Measurements from ENCODE around the gene DNAH3.
A peak's percentile ranks its signal among the peaks of the same experiment; 100 is the strongest.
"Not testable (repeated sequence)": the region's sequence is repeated elsewhere in the genome, so short reads cannot be mapped to it uniquely, and the experiment has no call there.

The DNAH3 gene

GRCh38 chr16:21116148-21116693 is 34.4 kb downstream of the DNAH3 start:
- DNase-seq = peak; percentile 96

GRCh38 chr16:21115551-21115950 is 35.1 kb downstream of the DNAH3 start:
- not testable (repeated sequence) for DNase-seq

- DNase-seq = no peak
Measured at GRCh38 chr16:21103941-21104860, 46.4 kb downstream of the DNAH3 start.

- peak; percentile 18 for DNase-seq
Measured at GRCh38 chr16:21101631-21102420, 48.8 kb downstream of the DNAH3 start.

GRCh38 chr16:21100447-21100846 is 50.2 kb downstream of the DNAH3 start:
- DNase-seq = no peak

- no peak for DNase-seq
Measured at GRCh38 chr16:21097151-21097550, 53.5 kb downstream of the DNAH3 start.

GRCh38 chr16:21094719-21095118 is 55.9 kb downstream of the DNAH3 start:
- not testable (repeated sequence) for DNase-seq

- no peak for DNase-seq
Measured at GRCh38 chr16:21092951-21093350, 57.7 kb downstream of the DNAH3 start.

GRCh38 chr16:21088646-21089538 is 61.8 kb downstream of the DNAH3 start:
- no peak for DNase-seq

GRCh38 chr16:21088143-21088542 is 62.5 kb downstream of the DNAH3 start:
- DNase-seq = no peak

GRCh38 chr16:21084631-21085225 is 65.9 kb downstream of the DNAH3 start:
- DNase-seq = no peak

- DNase-seq = peak; percentile 77
Measured at GRCh38 chr16:21083729-21084268, 66.8 kb downstream of the DNAH3 start.

- peak; percentile 15 for DNase-seq
Measured at GRCh38 chr16:21081329-21081728, 69.3 kb downstream of the DNAH3 start.

- no peak for DNase-seq
Measured at GRCh38 chr16:21078563-21078962, 72.1 kb downstream of the DNAH3 start.

- DNase-seq = no peak
Measured at GRCh38 chr16:21076186-21076883, 74.3 kb downstream of the DNAH3 start.

GRCh38 chr16:21075252-21075651 is 75.4 kb downstream of the DNAH3 start:
- DNase-seq = no peak

- DNase-seq = no peak
Measured at GRCh38 chr16:21072976-21073375, 77.7 kb downstream of the DNAH3 start.

GRCh38 chr16:21071741-21072140 is 78.9 kb downstream of the DNAH3 start:
- no peak for DNase-seq

GRCh38 chr16:21070564-21070963 is 80.1 kb downstream of the DNAH3 start:
- DNase-seq = no peak

GRCh38 chr16:21069986-21070385 is 80.7 kb downstream of the DNAH3 start:
- DNase-seq = no peak

GRCh38 chr16:21064203-21064602 is 86.4 kb downstream of the DNAH3 start:
- no peak for DNase-seq
